HK-2 (cell line): ENCODE data around the gene HOXA6.

ENCODE experiments used
- DNase-seq: peaks from one replicate; pipeline ENCODE4 v3.0.0-alpha.2; 2018; ENCODE audit not compliant: unreplicated experiment

The HOXA6 gene

DNA sequence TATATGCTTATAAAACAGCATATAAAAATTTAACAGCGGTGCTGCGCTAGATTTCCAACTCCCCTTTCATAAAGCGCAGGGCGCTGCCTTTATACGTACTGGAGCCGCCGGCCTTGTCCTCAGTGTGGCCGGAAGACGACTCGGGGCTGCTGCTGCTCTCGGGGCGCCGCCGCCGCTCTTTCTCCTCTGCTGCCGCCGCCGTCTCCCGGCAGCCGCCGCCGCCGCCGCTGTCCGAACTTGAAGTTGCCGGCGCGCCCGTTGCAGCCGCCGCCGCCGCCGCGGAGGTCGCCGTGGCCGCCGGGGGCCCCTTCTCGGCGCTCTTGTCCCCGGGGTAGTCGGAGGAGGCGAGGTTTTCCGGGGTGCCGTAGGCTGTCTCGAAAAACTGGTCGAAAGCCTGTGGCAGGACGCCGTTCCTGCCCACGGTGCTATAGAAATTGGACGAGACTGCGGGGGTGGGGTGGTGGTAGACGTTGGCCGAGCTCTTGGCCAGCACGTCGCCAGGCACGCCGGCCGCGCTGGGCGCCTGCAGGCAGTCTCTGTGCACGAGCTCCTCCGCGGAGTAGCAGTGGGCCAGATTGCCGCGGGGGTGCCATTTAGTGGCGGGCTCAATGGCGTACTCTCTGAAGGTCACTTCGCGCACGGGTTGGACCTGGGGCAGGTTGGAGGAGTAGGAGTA lies 36.9 kb upstream of the HOXA6 start:
- DNase-seq = no peak

DNA sequence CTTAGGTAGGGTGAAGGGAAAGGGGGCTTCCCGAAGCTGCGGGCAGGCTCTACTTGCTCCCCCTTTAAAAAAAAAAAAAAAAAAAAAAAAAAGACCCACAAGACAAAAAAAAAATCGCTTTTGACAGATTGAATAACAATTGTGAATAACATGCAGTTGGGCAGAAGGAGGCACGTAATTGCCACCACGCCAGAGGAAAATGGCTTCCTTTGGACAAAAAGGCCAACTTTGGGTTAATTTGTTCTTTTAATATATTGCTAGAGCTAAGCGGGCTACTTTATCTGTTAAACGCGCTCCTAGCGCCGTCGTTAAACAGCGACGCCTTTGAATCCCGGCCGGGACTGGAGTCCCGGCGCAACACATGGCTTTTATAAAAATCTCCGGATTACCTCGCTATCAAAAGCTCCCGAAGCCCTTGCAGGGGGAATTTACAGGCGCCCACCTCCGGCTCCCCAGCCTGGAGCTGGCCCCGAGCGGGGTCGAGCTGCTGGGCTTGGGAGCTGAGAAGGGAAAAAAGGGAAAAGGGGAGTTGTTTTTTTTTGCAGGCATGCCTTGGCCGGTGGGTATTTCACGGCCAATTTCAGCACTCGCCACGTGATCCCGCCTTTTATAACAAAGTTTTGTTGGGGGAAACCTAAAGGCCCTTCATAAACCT lies 36.2 kb upstream of the HOXA6 start:
- no peak for DNase-seq

DNA sequence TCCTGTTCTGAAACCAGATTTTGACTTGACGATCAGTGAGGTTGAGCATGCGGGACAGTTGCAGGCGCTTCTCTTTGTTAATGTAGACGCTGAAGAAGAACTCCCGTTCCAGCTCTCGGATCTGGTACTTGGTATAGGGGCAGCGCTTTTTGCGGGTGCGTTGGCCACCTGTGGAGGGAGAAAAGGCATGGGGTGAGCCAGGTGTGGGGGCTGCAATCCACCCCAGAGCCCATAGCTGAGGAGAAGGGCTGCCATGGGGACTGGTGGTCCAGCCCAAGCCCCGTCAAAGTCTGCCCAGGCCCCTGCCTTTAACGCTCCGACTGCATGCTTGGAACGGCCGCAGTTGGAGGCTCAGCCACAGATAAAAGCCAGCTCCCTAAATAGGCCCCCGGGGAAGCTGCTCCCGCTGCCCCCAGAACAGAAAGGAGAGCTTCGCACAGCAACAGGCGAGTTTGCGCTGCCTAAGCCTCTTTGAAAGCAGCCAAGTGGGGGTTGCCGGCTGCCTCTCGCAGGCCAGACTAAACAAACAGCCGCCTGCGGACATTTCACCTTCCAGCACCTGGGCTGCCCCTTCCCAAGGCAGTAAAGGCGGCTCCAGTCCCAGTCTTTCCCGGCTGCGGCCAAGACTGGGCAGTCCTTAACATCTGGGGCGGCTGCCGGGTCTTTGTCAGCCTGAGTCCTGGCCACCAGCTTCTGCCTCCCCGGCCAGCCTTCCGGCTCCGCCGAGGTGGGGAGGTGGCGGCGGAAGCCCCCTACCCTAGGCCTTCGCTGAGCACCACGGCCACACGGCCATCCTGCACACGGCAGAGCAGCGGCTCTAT lies 35.5 kb upstream of the HOXA6 start:
- DNase-seq = no peak

DNA sequence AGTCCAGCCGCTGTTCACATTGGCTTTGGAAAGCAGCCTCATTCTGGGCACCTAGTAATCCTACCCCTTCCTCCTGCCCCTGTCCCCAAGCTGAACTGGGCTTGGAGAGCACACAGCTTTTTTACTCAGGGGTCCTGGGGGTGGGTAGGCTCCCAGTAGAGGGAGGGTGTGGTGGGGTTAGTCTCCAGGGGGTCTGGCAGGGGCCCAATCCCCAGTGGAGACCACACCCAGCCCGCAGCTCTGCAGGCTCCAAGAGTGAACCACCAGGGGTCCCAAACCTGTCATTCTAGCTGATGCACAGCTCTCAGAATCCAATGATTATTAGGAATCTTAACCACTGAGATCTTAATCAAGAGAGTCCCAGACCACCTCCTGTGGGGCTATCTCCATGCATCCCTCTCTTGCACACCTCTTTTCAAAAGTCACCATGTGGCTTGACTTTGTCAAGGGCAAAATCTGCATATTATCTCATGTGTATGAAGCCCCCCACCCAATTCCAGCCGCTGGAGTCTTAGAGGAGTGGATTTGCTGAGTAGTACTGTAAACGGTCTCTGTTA lies 34.8 kb upstream of the HOXA6 start:
- DNase-seq = no peak

DNA sequence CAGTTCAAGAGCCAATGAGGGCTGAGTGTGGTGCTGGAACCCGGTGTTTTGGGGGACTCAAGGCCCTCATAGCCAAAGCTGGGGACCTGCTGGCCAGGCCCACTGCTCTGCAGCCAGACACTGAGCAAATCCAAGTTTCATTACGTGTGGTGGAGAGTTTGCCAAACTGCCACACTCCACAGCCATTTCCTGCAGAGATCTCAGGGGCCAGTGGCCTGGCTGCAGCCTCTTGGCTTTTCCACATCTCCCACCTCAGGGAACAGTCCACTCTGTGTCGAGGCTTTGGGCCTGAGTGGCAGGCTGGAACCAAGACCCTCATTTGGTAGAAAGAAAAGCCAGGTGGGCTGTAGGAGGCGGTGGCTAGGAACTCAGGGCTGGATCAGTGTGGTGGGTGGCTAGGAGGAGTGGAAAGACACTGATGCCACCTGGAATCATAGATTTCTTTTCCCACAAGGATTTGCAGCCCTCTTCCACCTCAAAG lies 34.3 kb upstream of the HOXA6 start:
- no peak for DNase-seq

DNA sequence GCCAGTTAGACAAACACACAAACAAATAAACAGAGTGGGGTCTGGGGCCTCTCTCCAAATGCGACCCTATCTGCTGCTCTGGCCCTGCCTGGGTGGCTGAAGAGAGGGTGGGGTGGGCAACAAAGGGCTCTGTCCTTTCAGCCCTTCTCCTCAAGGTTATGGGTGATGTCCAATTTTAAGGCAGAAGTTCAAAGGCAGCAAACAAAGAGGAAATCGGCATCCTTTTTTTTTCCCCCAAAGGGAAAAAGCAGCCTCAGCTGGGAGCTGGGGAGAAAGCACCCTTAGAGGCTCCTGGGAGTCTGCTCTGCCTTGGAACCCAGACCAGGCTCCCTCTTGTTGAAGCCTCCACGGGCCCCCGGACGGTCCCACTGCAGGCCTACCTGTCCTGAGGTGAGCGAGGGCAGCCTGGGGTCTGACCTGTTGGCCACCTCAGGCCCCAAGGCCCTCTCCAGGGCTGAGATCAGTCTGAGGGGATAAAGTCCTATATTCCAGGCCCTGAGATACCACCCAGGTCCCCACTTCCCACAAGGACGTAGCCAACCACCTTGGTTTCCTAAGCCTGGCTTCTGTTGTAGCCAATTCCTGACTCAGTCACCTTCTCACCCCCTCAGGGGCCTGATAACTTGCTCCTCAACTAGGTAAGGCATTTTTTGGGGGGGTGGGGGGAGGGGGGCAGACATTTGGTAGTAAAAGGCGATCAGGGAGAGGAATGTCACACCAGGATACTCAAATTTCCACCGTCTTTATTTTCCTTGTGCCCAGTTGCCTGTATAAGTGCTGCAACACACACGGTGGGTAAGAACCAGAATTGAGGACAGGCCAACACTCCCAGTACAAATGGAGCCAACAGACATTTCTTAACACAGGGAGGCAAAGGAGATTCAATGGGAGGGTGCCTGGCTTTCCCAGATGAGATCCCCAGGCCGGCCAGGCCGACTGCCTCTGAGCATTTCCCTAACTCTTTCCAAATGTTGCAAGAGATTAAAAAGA lies 33.2 kb upstream of the HOXA6 start:
- no peak for DNase-seq

DNA sequence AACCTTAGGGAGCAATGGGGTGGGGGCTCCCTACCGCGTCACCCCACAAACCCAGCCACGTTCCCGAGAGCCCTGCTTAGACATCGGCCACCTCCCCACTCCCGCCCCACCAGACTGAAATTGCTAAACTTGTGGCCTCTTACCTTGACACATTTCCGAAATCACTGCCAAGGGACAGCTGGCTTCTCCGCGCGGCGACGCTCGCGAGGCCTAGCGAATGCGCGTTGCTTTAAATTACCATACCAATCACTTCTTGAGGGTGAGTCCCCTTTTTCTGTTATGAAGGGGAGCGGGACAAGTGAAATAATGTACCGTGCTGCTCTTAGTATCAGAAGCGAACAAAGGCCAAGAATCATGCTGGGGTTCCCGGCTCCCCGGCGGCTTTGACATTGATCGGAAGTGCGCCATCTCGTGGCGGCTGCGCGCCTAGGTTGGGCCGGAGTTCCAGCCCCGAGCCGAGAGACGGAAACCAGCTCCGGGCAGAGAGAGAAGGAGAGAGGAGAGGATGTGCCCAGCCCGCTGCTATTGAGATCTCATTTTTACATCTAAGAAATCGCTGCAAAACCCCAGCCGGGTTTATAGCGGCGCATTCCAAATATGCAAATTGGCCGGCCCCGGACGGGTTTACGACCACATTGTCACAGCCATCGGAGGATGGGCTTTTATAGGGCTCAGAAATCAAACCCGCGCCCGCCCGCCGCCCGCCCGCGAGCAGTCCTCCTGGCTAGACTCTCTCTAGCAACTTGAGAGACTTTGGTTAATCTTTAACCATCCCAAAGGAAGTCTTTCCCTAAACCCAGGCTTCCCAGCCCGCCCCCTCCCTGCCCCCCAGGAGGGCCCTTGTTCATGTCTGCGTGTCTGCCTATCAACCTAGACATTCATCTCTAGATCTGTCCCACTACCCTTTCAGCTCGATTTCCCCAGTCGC lies 32.2 kb upstream of the HOXA6 start:
- DNase-seq = peak; percentile 90

DNA sequence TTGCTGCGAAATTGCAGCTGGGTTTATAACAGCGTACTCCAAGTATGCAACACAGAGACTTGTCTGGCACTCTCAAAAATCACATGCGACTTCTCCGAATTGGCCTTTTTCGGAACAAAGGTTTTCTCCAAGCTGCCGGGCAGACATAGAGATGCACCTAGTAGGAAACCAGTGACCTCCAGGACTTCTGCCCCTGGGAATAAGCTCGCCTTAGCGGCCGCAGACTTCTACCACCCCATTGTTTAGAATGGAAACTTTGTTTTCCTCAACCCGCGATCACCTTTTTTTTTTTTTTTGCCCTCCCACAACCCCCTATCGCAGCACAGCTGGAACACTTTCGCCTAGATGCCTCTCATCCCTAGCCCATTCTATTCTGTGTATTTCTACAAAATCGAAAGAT lies 31.5 kb upstream of the HOXA6 start:
- DNase-seq = no peak

DNA sequence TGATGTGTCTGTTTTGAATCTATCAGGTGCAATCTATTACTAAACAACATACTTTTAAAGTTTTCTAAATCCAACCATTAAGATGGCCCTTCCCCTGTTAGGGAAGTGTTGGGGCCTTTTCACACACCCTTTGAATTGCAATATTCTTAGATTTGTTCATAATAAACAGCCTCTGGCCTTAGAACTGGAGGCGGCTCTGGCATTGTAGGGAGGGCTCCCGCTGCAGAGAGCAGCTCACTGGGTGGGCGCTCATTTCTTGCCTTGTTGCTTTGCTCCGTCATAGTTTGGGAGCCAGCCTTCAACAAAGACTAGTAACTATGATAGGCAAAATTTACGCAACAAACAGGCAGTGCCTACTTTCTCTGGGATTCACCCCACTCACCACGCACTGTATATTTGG lies 30.8 kb upstream of the HOXA6 start:
- DNase-seq = no peak

DNA sequence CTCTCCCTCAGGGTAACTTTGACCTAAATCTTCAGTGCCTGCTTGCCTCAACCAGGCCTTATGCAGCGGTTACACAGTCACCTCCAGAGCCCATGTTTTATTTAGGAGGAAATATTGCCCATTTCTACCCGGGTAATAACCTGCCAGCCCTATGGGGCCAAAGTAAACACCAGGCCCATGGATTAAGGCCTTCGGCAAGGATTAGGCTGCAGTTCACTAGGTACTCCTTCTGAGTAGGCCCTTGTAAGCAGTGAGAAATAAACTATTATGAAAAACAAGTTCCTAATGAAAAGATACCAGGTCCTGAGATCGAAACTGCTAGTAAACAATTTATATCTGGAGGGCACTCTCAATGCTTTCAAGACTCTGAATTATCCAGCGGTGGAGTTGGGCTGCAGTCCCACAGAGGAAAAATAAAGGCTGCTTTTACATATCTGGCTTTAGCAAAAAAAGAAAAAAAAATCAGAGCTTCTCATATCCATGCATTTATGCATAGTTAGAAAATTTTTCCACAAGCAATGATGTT lies 30.3 kb upstream of the HOXA6 start:
- no peak for DNase-seq

DNA sequence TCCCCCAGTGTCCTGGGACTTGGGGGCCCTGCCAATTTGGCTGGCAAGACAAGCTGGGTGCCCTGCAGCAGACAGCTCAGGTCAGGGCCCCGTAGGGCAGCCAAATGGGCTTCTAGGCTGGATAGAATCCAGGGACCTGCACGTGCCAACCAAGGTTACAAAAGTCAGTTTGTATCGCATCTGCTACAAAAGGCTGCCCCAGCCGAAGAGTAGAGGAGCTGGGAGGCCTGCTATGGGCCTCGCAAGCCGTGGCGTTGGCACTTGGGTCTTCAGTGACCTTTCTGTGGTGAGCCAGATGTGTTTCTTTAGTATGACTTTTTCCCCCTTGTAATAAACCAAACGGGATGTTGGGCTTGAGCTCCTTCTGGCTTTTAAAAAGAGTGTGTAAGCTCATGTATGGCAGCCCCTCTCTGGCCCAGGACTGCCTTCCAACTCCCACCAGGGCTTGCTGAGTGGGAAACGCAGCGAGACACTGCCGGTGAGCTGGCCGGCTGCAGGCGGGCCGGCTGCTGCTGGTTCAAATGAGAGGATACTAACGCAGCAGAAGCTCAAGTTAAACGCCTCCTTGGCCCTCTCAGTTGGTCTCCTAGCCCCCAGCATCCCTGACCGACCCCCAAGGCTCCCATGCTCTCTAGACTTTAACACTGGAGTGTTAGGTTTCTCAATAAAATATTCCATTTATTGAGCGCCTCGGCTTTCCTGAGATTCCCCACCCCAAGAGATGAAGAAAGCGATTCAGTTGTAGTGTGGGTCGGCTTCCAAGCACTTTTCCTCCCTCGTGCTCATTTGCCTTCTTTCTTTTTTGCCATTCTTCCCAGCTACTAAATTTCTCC lies 29.6 kb upstream of the HOXA6 start:
- DNase-seq = no peak

DNA sequence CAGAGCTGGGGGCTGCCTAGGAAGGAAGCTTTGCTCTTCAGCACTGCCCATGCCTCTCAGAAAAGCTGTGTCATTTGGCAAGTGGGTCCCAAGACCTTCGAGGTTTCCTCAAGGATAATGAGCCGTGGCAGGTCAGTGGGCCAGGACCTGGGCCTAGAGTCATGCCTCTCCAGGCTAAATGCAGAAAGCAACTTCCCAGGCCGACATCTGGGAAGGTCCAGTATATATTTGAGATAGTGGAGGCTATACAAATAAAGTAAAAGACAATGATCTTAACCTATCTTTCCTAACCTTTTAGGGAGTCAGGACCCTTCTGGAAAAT lies 28.9 kb upstream of the HOXA6 start:
- DNase-seq = no peak

DNA sequence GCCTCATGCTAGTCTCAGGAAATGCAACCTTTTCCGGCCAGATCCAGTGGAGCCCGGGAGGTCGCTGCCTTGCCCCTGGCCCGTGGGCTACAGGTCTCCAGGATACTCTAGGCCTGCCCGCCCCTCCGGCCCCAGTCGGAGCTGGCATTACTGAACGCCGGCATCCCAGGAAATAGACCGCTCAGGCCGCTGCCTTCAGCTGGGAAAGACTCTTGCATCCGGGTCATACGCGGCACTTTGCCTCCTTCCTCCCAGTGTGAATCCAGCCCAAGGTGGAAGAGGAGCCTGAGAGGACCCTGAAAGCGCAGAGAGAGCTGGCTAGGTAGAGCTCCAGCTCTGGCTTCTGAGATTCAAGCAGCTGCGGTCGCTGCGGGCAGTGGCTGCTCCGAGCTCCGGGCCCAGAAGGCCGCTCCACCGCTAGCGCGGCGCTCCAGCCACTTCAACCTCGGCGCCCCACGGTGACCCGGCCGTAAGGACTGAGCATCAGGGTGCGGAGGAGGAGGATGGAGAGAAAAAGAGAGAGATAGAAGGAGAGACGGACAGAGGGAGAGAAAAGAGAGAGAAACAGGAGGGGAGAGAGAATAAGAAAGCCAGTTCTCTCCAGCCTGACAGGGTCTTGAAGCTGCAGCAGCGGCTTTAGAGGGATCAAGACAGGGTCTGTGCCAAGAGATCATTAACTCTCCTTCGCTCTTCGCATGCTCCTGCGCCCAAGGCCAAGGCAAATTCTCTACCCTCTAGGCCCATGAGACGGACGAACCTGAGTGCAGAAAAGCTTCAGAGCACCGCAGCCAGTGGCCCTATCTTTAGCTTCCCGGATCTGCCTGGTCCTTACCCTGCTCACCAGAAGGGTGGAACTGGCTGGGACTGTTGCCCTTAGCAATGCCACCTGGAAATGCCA lies 28.3 kb upstream of the HOXA6 start:
- no peak for DNase-seq

DNA sequence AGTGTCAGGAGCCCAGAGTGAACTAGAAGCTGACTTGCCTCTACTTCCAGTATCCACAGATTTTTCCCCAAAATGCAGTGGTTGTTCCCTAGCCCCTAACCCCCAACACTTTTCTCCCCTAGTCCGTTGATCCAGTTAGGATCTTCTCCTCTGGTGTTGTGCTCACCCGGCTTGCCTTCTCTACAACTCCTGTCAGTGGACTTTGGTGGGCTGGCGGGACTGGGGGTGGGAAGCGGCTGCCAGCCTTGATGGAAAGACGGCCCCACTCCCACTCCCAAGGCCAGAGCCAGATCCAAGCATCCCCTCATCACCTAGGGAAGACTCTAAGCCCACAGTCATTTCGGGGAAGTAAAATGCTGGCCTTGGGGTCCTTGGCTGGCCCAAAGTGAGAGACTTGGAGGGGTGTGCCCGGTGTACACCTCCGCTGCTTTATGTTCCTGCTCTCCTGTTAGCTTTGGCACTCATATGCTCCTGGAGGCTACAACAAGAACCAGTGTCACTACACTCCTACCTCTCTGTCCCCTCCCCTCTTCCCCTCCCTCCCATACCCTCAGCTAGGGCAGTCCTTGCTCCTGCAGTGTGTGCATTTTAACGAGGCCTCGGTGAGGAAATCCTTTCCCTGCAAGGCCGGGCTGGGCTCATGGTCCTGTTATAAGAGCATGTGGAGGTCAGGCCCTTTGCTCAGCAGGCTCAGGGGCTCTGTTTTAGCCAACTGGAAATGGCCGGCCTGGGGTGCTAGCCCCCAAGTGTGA lies 27.5 kb upstream of the HOXA6 start:
- no peak for DNase-seq

DNA sequence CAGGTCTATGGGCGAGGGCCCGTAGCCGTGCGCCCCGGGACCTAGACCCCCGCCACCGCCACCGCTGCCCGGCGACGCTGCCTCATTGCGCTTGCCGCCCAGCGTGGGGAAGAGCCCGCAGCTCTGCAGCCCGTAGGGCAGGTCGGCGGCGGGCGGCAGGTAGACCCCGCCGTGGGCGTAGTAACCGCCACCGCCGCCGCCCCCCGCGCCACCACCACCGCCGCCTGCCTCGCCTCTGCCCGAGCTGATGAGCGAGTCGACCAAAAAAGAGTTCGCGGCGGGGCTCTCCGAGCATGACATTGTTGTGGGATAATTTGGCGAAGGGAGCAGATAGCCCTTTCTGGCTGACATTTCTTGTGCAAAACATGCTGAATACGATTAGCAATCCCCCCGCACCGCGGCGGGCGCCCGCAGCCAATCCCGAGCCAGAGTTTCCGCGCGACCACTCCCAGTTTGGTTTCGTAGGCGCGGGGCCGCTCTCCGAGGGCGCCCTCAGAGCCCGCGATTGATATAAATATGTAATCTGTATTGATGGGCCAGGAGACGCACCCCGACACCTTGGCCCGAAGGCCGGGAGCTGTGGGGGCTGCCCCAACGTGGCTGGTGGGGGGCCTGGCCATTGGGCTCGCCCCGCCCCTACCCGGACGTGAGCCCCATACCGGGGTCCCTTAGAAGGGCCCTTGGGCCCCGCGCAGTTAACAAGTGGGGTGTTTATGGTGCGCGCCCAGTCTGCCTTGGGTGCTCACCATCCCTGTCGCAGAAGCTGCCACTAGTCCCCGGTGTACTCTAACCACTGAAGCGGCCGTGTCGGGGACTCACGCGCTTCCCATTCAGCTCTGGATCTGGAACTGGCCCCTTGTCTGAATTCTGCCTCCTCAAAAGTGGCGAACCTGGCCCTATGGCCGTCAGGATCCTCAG lies 26.6 kb upstream of the HOXA6 start, which contains the start of gene HOXA10:
HOXA10 (minus strand) TSS at position 365 of the 918 bp plus-strand sequence; CDS start at position 351, 14 bp downstream.
- no peak for DNase-seq

DNA sequence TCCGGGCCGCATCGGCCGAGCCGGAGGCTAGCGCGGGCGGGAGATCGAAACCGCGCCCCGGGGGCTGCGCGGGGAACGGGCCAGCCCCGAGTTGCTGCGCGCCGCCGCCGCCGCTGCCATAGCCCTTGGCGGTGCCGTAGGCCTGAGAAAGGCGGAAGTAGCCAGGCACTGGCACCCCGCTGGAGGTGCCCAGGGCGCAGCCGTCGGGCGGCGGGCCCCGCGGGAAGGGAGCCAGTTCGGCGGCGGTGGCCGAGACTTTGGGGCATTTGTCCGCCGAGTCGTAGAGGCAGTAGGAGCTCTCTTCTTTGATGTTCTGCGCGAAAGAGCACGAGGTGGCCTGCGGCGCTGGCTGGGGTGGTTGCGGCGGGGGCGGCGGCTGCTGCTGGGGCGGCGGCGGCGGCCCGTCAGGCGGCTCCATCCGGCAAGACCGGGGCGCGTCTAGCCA lies 26.0 kb upstream of the HOXA6 start:
- peak; percentile 58 for DNase-seq
